ENCODE results near the gene MRPL44.
"Not testable (repeated sequence)": the region's sequence is repeated elsewhere in the genome, so short reads cannot be mapped to it uniquely, and the experiment has no call there.

The MRPL44 gene

DNA sequence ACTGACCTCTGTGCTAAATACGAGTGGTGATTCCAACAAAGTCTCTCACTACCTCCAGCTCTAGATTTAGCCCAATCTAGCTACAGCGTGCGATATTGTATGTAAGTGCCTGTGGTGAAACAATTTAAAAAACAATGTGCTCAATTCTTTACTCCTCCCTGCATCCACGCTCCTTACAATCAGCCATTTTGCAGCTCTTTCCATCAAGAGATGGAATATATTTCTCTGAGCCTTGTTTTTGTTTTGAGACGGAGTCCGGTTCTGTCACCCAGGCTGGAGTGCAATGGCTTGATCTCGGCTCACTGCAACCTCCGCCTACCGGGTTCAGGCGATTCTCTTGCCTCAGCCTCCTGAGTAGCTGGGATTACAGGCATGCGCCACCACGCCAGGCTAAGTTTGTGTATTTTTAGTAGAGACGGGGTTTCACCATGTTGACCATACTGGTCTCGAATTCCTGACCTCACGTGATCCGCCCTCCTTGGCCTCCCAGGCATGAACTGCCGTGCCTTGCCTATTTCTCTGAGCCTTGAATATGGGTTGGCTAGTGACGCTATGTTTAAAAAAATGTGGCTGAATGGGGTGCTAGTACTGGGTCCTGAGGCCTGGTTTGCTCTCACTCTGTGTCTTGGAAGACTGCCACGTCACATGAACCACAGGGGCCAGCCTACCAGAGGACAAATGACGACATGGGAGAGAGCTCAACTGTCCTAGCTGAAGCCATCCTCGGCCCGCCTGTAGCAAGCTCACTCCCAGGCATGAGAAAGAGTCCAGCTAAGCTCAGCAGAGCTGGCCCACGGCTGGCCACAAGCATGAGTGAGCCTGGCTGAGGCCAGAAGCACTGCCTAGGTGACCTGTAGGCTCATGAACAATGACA is 26.9 kb upstream of the MRPL44 start:
- H3K4me1 Mint-ChIP-seq: peaks cover 54% of the 10 kb centered on the region
- ATAC-seq: peak; percentile 46
- H3K27me3 Mint-ChIP-seq: no peaks in the 10 kb centered on the region
- no peak overlapping the region for H3K27ac Mint-ChIP-seq
- H3K9me3 Mint-ChIP-seq: peaks cover 0 to 4% of the 10 kb centered on the region in 2 donors
- H3K4me3 Mint-ChIP-seq: peak overlapping the region; percentile 22 to 53
- no peak for DNase-seq

GRCh38 chr2:223932816-223933800 is 24.2 kb upstream of the MRPL44 start:
- ATAC-seq (no peak), DNase-seq (no peak)
- H3K27ac Mint-ChIP-seq: peak overlapping the region in 1 of 2 donors; percentile 42
- no peak overlapping the region for H3K4me3 Mint-ChIP-seq
- no peaks in the 10 kb centered on the region for H3K27me3 Mint-ChIP-seq
- peaks cover 74% of the 10 kb centered on the region for H3K4me1 Mint-ChIP-seq
- H3K9me3 Mint-ChIP-seq: no peaks in the 10 kb centered on the region

GRCh38 chr2:223934870-223935269 is 22.4 kb upstream of the MRPL44 start:
- Mint-ChIP-seq H3K9me3 (peaks cover 5 to 10% of the 10 kb centered on the region in 2 donors), H3K27ac (no peak overlapping the region), H3K4me3 (no peak overlapping the region), H3K4me1 (peaks cover 70% of the 10 kb centered on the region), H3K27me3 (no peaks in the 10 kb centered on the region)
- ATAC-seq (no peak), DNase-seq (no peak)

DNA sequence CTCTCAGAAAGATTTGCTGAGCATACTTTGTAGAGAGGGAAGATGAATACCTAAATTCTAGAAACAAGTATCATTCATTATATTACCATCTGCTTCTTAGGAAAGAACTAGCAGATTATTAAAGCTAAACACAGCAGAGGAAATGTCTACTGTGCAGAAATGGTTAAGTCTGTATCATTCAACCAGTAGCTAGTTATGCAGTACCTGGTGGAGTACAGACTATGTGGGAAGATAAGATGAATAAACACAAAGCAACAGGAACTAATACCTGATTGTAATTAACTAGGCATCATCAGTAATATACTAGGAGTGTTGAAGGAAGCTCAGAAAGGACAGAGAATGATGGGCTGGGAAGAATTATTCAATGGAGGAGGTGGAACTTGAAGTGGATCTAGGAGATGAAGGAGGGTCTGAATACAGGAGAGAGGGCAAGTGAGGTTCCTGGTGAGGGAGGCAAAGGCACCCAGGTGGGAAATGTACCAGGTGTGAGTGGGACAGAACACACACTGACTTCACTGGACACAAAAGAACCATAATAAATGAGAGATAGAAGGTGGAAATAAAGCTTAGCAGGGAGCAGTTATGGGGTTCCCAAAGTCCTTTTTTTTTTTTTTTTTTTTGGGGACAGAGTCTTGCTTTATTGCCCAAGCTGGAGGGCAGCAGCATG is 21.7 kb upstream of the MRPL44 start:
- peak overlapping the region in 1 of 2 donors; percentile 0 for H3K4me3 Mint-ChIP-seq
- H3K27me3 Mint-ChIP-seq: no peaks in the 10 kb centered on the region
- DNase-seq (no peak), ATAC-seq (no peak)
- H3K9me3 Mint-ChIP-seq: peaks cover 5 to 10% of the 10 kb centered on the region in 2 donors
- peaks cover 66% of the 10 kb centered on the region for H3K4me1 Mint-ChIP-seq
- H3K27ac Mint-ChIP-seq: peak overlapping the region; percentile 0 to 13

- no peak overlapping the region for H3K27ac Mint-ChIP-seq
- ATAC-seq (no peak), DNase-seq (no peak)
- H3K4me1 Mint-ChIP-seq: peaks cover 72% of the 10 kb centered on the region
- H3K9me3 Mint-ChIP-seq: peaks cover 5 to 17% of the 10 kb centered on the region in 2 donors
- H3K27me3 Mint-ChIP-seq: no peaks in the 10 kb centered on the region
- H3K4me3 Mint-ChIP-seq: peak overlapping the region in 1 of 2 donors; percentile 42
Measured at GRCh38 chr2:223936862-223937326, 20.4 kb upstream of the MRPL44 start.

GRCh38 chr2:223937535-223937934 is 19.7 kb upstream of the MRPL44 start:
- Mint-ChIP-seq H3K27ac (no peak overlapping the region), H3K27me3 (no peaks in the 10 kb centered on the region), H3K4me3 (peak overlapping the region in 1 of 2 donors; percentile 5), H3K4me1 (peaks cover 74% of the 10 kb centered on the region), H3K9me3 (peaks cover 5 to 17% of the 10 kb centered on the region in 2 donors)
- DNase-seq (no peak), ATAC-seq (no peak)

- Mint-ChIP-seq H3K4me1 (peaks cover 73% of the 10 kb centered on the region), H3K27ac (peak overlapping the region; percentile 65 to 75), H3K9me3 (peaks cover 5 to 17% of the 10 kb centered on the region in 2 donors), H3K4me3 (peak overlapping the region in 1 of 2 donors; percentile 15)
- ATAC-seq, H3K27me3 Mint-ChIP-seq, DNase-seq: not testable (repeated sequence)
Measured at GRCh38 chr2:223939438-223939837, 17.8 kb upstream of the MRPL44 start.

- Mint-ChIP-seq H3K9me3 (peaks cover 5 to 17% of the 10 kb centered on the region in 2 donors), H3K4me1 (peaks cover 70% of the 10 kb centered on the region), H3K27me3 (no peaks in the 10 kb centered on the region), H3K4me3 (peak overlapping the region; percentile 71), H3K27ac (peak overlapping the region; percentile 97)
- ATAC-seq (peak; percentile 92), DNase-seq (peak; percentile 72 to 90)
Measured at GRCh38 chr2:223941579-223942277, 15.5 kb upstream of the MRPL44 start.

GRCh38 chr2:223943135-223943534 is 14.1 kb upstream of the MRPL44 start:
- peaks cover 5 to 17% of the 10 kb centered on the region in 2 donors for H3K9me3 Mint-ChIP-seq
- ATAC-seq (no peak), DNase-seq (no peak)
- H3K27me3 Mint-ChIP-seq: no peaks in the 10 kb centered on the region
- H3K4me1 Mint-ChIP-seq: peaks cover 75% of the 10 kb centered on the region
- peak overlapping the region in 1 of 2 donors; percentile 21 for H3K27ac Mint-ChIP-seq
- peak overlapping the region; percentile 92 to 95 for H3K4me3 Mint-ChIP-seq

- DNase-seq (no peak), ATAC-seq (no peak)
- Mint-ChIP-seq H3K27ac (peak overlapping the region; percentile 87 to 99), H3K27me3 (no peaks in the 10 kb centered on the region), H3K4me1 (peaks cover 79% of the 10 kb centered on the region), H3K9me3 (peaks cover 5 to 17% of the 10 kb centered on the region in 2 donors), H3K4me3 (peak overlapping the region; percentile 92 to 95)
Measured at GRCh38 chr2:223943561-223944008, 13.7 kb upstream of the MRPL44 start.

DNA sequence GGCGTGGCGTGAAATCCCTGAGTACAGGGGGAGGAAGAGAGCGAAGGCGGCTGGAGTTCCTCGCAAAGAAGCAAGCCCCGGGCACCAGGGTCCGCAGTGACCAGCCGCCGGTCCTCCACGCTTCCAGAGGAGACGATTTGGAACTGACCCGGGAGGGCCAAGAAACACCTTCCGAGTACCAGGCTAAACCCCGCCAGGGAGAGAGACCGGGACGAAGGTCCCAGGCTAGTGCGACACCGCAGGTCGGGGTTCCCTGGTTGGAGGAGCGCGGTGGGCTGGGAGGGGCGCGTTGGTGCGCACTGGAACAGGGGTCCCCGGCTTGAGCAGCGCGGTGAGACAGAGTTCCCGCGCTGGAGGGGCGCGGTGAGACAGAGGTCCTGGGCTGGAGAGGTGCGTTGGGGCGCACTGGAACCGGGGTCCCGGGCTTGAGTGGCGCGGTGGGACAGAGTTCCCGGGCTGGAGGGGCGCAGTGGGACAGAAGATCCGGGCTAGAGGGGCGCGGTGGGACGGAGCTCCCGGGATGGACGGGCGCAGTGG is 13.0 kb upstream of the MRPL44 start:
- DNase-seq: peak in 1 of 2 donors; percentile 28
- no peak for ATAC-seq
- Mint-ChIP-seq H3K4me3 (peak overlapping the region; percentile 92 to 95), H3K4me1 (peaks cover 79% of the 10 kb centered on the region), H3K27ac (peak overlapping the region; percentile 87 to 99), H3K9me3 (peaks cover 4 to 13% of the 10 kb centered on the region in 2 donors), H3K27me3 (no peaks in the 10 kb centered on the region)

DNA sequence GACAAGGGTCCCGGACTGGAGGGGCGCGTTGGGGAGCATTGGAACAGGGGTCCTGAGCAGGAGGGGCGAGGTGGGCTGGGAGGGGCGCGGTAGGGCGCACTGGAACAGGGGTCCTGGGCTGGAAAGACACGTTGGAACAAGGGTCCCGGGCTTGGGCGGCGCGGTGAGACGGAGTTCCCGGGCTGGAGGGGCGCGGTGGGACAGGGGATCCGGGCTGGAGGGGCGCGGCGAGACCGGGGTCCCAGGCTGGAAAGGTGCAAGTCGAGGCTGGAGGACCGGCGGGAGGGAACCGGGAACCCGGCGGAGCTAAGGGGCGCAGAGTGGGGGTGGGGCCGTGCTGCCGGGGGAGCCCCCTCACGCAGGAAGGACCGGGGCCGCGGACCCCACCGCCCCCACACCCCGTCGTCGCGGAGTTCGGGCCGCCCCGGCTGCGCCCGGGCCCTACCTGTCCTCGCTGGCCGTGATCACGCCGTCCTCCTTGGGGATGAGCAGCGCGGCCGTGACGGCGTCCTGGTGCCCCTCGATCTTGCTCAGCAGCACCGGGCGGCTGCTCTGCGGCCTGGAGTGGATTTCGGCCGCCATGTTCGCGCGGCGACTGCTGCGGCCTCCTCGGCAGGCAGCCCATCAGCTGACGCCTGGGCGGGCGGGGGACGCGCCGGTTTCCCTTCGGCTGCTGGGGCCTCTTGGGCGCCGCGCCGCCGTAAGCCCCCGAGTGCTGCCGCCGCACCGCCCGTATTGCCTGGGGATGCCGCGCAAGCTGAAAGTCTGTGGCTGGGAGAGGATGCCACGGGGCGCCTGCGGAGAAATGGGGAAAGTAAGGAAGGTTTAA is 12.3 kb upstream of the MRPL44 start, which contains the start of gene WDFY1:
TSS of gene WDFY1 (minus strand) at position 633 of the 829 bp plus-strand sequence. CDS start at position 582, 51 bp downstream.
- H3K27me3 Mint-ChIP-seq: no peaks in the 10 kb centered on the region
- ATAC-seq (peak; percentile 79), DNase-seq (peak; percentile 86 to 89)
- peaks cover 79% of the 10 kb centered on the region for H3K4me1 Mint-ChIP-seq
- H3K4me3 Mint-ChIP-seq: peak within 1 kb of the TSS; percentile 92 to 95
- peak within 1 kb of the TSS; percentile 95 to 99 for H3K27ac Mint-ChIP-seq
- peaks cover 0 to 7% of the 10 kb centered on the region in 2 donors for H3K9me3 Mint-ChIP-seq

GRCh38 chr2:223945755-223946154 is 11.5 kb upstream of the MRPL44 start:
- peak overlapping the region in 1 of 2 donors; percentile 55 for H3K27ac Mint-ChIP-seq
- H3K4me3 Mint-ChIP-seq: peak overlapping the region; percentile 92 to 95
- peaks cover 0 to 7% of the 10 kb centered on the region in 2 donors for H3K9me3 Mint-ChIP-seq
- ATAC-seq (no peak), DNase-seq (no peak)
- H3K27me3 Mint-ChIP-seq: no peaks in the 10 kb centered on the region
- peaks cover 85% of the 10 kb centered on the region for H3K4me1 Mint-ChIP-seq

Data from stimulated activated naive CD8-positive, alpha-beta T cell treated with anti-CD3 and anti-CD28 coated beads, Interleukin-15, amount 100 ng/mL, for 72 hours (primary cell).